Renal cortical epithelial cell (primary cell): ENCODE data around the gene TNFAIP8. TPM values are rescaled to one million over a fixed set of nuclear protein-coding genes. Genes with fewer than 3 reads are reported as not detected.

Source experiments
- DNase-seq: peaks from one replicate; pipeline ENCODE4 v3.0.0-alpha.2; 2011; ENCODE audit warnings: low read depth
- total RNA-seq: library from RNA; depleted of rRNA; stranded (reverse); fragments of >200 nt; gene quantifications from 2 replicates; pipeline ENCODE4 v1.2.3, GENCODE V29; 2014

Gene TNFAIP8
- total RNA-seq, 1 donor from 2014 or later = 57.9 TPM

DNA sequence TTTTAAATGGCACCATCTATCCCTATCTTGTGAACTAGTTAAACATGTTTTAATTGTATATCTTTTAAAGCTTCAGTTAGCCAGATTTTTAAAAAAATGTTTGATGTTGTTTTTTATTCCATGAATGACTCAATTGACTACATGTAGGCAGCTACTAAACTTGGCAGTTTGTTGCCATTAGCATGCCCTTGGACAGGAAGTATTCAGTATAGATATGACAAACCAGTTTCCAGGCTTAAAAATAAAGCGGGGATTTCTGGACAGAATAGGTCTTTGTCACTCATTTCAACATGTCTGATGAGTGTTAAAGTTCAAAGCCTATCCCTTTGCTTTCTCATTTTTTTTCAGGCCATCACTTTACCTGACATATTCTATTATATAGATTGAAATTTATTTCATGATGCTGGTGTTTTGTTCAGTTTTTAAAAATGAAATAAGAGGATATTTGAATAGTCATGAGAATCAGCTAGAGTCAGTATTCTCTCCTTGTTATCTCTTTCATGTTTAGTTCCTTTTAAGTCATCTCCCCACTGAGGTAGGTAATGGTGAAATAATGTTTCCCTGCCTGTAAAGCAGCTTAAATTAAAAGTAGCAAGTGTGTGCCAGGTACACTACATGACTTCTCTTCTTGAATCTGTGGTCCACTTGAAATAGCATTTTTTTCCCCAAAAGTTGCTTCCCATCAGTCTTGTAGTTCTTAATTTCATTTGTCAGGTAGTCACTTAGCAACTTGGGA lies 11.9 kb downstream of the TNFAIP8 start:
- no peak for DNase-seq

GRCh38 chr5:119368238-119368630 lies 12.4 kb downstream of the TNFAIP8 start:
- DNase-seq = no peak

- DNase-seq = no peak
Observed at GRCh38 chr5:119370486-119370885, 14.7 kb downstream of the TNFAIP8 start.

- no peak for DNase-seq
Observed at GRCh38 chr5:119371146-119371545, 15.3 kb downstream of the TNFAIP8 start.

- DNase-seq = no peak
Observed at GRCh38 chr5:119373449-119373858, 17.6 kb downstream of the TNFAIP8 start.

DNA sequence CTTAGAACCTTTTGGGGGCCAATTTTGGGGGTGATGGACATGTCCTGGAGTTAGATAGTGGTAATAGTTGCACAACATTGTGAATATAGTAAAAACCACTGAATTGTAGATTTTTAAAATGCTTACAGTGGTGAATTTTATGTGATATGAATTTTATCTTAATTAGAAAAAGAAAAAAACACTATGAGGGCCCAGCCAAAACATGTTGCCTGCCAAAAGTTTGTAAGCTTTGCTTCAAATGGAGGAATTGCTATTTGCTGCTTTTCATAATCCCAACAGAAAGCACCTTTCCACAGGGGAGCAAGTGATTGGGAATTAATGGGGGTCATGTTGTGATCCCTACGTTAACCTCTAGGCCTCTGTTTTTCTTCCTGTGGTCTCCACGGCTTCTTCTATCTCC lies 19.1 kb downstream of the TNFAIP8 start:
- DNase-seq = no peak

DNA sequence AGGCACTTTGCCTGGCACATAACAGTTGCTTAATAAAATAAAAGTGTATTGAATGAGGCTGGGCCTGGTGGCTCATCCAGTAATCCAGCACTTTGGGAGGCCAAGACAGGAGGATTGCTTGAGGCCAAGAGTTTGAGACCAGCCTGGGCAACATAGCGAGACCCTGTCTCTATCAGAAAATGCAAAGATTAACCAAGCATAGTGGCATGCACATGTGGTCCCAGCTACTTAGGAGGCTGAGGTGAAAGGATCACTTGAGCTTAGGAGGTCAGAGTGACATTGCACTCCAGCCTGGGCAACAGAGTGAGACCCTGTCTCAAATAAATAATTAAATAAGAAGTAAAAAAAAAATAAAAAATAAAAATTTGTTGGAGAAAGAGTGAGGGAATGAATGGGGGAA lies 21.2 kb downstream of the TNFAIP8 start:
- no peak for DNase-seq

- no peak for DNase-seq
Observed at GRCh38 chr5:119378075-119378700, 22.4 kb downstream of the TNFAIP8 start.

- DNase-seq = no peak
Observed at GRCh38 chr5:119379096-119379495, 23.3 kb downstream of the TNFAIP8 start.

- peak; percentile 44 for DNase-seq
Observed at GRCh38 chr5:119379942-119380547, 24.2 kb downstream of the TNFAIP8 start.

GRCh38 chr5:119382169-119382568 lies 26.4 kb downstream of the TNFAIP8 start:
- no peak for DNase-seq

DNA sequence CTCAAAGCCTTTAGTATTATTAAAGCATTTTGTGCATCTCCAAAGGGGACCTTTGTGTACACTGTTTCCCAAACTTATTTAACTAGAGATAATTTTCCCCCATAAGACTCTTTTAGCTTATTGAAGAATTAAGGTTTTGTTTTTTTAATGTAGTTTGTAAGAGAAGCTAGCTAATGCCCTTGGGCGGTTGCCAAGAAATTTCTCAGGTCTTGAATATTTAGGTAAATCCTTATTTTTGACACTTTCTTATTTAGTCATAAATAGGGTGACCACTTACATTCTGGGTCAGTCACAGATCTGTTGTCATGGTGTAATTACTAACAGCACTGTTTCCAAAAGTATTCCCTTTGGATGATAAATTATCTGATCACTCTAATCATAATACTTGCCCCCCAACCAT lies 27.2 kb downstream of the TNFAIP8 start:
- no peak for DNase-seq

- no peak for DNase-seq
Observed at GRCh38 chr5:119385136-119385535, 29.3 kb downstream of the TNFAIP8 start.

- no peak for DNase-seq
Observed at GRCh38 chr5:119385536-119386128, 29.8 kb downstream of the TNFAIP8 start.

- DNase-seq = peak; percentile 25
Observed at GRCh38 chr5:119386596-119387344, 31.0 kb downstream of the TNFAIP8 start.

DNA sequence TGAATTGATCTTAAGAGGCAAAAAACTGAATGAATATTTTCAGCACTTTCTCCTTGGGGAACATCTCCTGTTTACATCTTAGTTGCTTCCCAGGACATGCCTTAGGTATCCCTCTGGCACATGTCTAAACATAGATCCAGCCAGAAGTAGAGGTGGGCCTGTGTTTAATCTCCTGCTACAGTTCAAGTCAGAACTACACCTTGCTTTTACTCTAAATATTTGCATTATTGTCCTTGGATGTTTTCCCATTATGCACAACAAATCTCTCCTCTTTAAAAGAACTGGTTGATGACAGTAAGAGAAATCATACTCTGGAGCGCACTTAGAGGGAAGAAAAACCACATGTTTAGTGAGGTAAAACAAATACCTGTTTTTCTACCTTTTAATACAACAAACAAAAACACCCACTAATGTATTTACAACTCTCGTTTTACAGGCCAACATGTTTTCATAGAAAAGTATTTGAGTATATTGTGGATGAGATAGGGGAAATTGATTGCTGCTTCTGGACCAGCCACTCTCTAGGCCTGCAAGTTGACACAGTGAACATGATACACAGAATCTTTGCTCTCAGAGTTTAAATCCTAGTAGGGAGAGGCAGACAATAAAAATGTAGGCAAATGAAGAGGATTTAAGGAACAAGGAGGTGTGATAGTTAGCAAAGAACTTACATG lies 32.3 kb downstream of the TNFAIP8 start:
- DNase-seq = no peak

DNA sequence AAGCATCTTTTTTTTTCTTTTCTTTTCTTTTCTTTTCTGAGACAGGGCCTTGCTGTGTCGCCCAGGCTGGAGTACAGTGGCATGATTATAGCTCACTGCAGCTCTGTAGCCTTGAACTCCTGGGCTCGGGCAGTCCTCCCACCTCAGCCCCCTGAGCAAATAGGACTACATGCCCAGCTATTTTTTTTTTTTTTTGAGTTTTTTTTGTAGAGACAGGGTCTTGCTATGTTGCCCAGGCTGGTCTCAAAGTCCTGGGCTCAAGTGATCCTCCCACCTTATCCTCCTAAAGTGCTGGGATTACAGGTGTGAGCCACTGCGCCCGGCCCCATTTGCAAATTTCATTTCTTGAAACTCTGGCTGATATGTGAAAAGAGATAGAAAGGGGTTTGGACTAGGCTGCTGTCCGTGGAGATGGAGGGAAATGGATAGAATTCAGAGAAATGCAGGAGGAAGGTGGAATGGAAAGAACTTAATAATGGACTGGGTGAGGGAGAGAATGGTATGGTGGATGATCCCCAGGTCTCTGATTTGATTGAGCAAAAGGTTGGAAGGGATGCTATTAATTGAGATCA lies 32.9 kb downstream of the TNFAIP8 start:
- no peak for DNase-seq

- DNase-seq = peak; percentile 53
Observed at GRCh38 chr5:119389288-119390030, 33.6 kb downstream of the TNFAIP8 start.

DNA sequence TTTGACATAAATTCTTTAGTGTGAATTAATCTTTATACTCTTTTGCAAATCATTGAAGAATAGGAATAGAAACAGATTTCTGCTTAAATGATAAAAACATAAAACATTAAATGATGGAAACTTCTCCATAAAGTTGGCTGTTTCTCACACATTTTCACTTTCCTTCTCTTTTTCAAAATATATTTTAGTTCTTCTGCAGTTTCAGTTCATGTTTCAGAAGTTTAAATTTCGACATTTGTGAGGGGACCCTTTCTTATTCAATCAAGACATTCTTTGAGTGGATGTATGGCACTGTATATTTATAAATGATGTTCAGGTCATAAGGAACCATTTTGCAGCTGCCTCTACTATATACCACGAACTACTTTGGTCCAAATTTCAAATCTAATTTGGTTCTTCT lies 34.6 kb downstream of the TNFAIP8 start:
- DNase-seq = no peak

- DNase-seq = no peak
Observed at GRCh38 chr5:119393201-119393691, 37.4 kb downstream of the TNFAIP8 start.
